ENCODE results near the gene NCAPD2.

Gene NCAPD2

GRCh38 chr12:6570264-6570887, 76.5 kb downstream of the NCAPD2 start:
- DNase-seq (ENCODE audit: low read depth) = peak; percentile 43

GRCh38 chr12:6573001-6573400, 79.1 kb downstream of the NCAPD2 start:
- no peak for DNase-seq (ENCODE audit: low read depth)

GRCh38 chr12:6574576-6575295, 80.8 kb downstream of the NCAPD2 start:
- DNase-seq (ENCODE audit: low read depth) = peak; percentile 25

- no peak for DNase-seq (ENCODE audit: low read depth)
These were observed 81.7 kb downstream of the NCAPD2 start for GRCh38 chr12:6575648-6576047.
